HEK293T (cell line): ENCODE measurements around the gene TM4SF18.

Experiments
- BHLHE40 ChIP-seq: fragments of 450-650 bp; IDR thresholded peaks from 2 replicates; pipeline ENCODE4 v1.6.1; 2016; ENCODE audit warnings: mild to moderate bottlenecking, moderate library complexity, borderline replicate concordance
- FOXA1 ChIP-seq: fragments of 450-650 bp; IDR thresholded peaks from 2 replicates; pipeline ENCODE4 v1.6.1; 2016; ENCODE audit warnings: mild to moderate bottlenecking
- FOXK2 ChIP-seq: fragments of 450-650 bp; IDR thresholded peaks from 2 replicates; pipeline ENCODE4 v1.6.1; 2016; ENCODE audit warnings: mild to moderate bottlenecking
- HDGF ChIP-seq: fragments of 450-650 bp; IDR thresholded peaks from 2 replicates; pipeline ENCODE4 v1.6.1; 2017; ENCODE audit warnings: antibody characterized with exemption, borderline replicate concordance
- NFRKB ChIP-seq: fragments of 450-650 bp; IDR thresholded peaks from 2 replicates; pipeline ENCODE4 v1.6.1; 2016; ENCODE audit warnings: mild to moderate bottlenecking, moderate library complexity
- SP1 ChIP-seq: fragments of 450-650 bp; IDR thresholded peaks from 2 replicates; pipeline ENCODE4 v1.6.1; 2017
- TARDBP ChIP-seq: fragments of 450-650 bp; IDR thresholded peaks from 2 replicates; pipeline ENCODE4 v1.6.1; 2016
- ZNF384 ChIP-seq: fragments of 450-650 bp; IDR thresholded peaks from 2 replicates; pipeline ENCODE4 v1.6.1; 2016

DNA sequence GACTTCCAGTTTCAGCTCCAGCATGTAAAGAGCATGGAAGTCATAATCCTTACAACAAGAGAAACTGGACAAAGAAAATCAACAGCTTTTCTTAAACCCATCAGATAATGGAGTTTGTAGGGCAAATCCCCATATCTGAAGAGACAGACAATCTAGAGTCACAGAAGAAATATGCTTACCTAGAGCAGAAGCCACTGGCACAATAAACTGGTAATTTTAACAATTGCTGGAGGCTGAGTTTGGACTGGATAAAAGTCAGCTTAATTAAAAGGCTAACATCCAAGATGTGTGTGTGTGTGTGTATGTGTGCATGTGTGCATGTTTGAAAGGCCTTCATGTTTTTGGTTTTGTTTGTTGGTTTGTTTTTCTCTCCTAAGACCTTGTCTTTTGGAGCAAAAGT, 50.6 kb downstream of the TM4SF18 start:
- TF ChIP-seq ZNF384 (no peak), SP1 (no peak), TARDBP (no peak), BHLHE40 (no peak), NFRKB (no peak), FOXA1 (no peak), HDGF (no peak), FOXK2 (no peak)
